HG03108 (cell line): ENCODE measurements around the gene AAR2.

Source experiments
- ATAC-seq: cut with Tn5 transposase; IDR thresholded peaks from one replicate; pipeline ENCODE4 v1.9.1; 2021; ENCODE audit warnings: moderate library complexity; ENCODE audit not compliant: unreplicated experiment

Gene AAR2

GRCh38 chr20:36235892-36236785 lies at the start of gene AAR2:
AAR2 (plus strand) TSS chr20:36236478; CDS start chr20:36239869, 3,391 bp downstream.
- no peak for ATAC-seq

- no peak for ATAC-seq
Measured at GRCh38 chr20:36193977-36194712, 42.1 kb upstream of the AAR2 start.

DNA sequence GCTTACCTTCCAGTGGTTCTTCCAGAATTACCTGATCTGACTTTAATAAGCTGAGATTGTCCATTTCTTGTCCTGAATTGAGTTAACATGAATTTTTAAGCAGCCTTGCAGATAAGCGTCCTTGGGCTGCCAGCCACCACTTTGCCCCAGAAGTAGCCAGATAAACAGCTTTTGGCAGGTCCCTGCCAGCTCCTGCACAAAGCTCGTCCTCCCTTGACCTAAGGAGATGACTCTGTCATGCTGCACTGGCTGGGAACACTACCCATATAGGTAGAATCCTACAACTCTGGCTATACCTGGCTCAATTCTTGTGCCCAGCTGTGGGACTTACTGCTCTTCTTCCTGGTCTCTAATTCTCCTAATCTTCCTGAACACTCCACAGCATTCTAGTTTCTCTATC lies 39.6 kb upstream of the AAR2 start:
- no peak for ATAC-seq

DNA sequence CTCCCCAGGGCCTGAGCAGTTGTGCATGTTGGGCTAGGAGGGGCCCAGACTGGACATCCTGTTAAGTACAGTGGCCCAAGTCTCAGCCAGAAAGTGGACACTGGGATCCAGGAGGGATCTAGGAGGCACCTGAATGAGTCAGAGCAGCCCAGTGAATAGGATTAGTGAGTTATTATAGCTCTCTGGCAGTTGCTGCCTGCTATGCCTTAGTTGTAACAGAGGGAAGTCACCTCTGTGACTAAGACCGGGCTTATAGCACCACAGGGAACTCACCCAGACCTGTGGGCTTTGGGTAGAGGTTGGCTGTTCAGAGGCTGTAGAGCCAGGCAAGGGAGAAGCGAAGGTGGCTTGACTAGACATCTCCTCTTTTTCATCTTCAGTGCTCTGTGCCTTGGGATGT lies 39.0 kb upstream of the AAR2 start:
- ATAC-seq = no peak

- ATAC-seq = no peak
Measured at GRCh38 chr20:36199345-36200257, 36.7 kb upstream of the AAR2 start.

DNA sequence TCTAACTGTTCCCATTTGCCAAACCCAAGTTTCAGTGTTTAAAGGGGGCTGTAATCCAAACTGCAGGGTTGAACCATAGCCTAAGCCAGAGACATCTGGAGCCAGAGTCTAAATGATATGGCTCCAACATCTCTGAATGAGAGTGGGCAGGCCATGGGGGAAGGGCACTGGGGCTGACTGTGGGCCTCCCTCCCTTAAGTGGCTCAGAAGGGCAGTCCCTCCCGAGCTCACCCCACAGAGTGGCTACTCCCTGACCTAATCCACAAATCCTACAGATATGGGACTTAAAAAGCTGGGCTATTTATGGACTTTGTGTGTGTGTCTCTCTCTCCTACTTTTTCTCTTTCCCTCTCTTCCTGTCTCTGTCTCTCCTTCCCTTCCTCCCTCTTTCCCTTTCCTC lies 35.8 kb upstream of the AAR2 start:
- no peak for ATAC-seq

DNA sequence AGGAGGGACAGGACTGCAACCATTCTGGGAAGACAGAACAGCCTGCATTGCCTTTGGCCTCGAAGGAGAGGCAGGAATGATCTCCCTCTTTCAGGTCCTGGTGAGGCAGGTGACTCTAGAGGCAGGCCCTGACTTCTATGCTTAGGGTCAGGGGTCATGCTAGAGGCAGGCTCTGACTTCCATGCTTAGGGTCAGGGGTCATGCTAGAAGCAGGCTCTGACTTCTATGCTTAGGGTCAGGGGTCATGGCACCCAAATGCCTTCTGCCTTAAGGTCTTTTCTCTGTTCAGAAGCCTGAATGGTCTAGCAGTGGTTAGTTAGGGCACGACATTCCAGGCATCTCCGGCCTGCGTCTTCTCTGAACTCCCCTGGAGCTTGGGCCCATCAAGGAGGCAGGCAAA lies 35.1 kb upstream of the AAR2 start:
- ATAC-seq = no peak

GRCh38 chr20:36202891-36203338 lies 33.4 kb upstream of the AAR2 start:
- ATAC-seq = no peak

DNA sequence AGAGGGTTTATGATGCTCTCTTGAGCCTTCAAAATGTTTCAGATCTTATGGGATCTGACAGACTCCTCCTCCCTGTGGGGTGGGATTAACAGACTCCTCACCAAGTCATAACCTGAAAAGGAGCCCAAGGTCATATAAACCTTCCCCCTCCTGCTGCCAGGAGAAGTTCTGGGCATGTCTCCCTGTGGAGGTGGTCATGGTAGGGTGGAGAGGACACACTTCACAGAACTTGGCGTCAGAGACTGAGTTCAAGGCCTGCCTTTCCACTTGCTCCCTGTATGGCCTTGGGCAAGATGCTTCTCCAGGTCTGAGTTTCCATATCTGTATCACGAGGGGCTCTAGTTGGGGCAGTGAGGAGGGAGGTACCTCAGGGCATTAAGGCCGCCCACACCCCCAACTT lies 32.4 kb upstream of the AAR2 start:
- no peak for ATAC-seq

DNA sequence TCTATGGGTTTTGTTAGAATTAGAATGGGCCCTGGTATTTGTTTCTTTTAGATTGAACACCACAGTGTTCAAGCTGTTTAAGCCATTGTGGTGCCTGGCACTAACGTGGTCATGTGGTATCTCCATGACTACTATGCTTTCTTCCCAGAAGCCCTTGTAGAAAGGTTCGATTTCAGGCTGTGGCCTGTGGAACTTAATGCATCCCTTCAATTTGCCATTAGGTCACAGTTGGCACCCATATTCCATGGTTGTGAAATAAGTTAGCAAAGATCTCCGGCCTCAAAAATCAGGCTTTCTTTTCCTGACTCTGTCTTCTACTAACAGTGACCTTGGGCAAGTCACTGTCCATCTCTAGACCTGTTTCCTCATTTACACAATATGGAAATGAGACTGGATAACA lies 31.3 kb upstream of the AAR2 start:
- ATAC-seq = no peak

GRCh38 chr20:36206068-36206467 lies 30.2 kb upstream of the AAR2 start:
- ATAC-seq = no peak

- no peak for ATAC-seq
Measured at GRCh38 chr20:36206641-36207040, 29.6 kb upstream of the AAR2 start.

GRCh38 chr20:36207602-36208001 lies 28.7 kb upstream of the AAR2 start:
- ATAC-seq = no peak

DNA sequence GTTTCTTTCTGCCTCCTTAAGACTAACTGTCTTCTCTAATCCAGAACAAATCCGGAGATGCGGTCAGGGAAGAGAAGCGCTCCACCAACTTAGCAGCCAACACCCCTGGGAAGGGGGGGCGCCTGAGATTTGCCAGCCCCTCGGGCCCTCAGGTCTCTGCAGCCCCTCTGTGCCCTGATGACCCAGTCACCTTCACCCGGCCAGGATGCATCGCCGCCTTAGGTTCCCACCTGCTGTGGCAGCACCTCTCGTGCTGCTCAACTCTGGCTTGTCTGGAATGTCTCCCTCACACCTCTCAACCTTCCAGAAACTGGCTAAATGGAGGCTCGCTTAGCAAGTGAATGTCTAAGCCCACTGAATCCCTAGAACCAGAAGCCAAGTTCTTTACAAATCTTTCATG lies 28.0 kb upstream of the AAR2 start:
- no peak for ATAC-seq

DNA sequence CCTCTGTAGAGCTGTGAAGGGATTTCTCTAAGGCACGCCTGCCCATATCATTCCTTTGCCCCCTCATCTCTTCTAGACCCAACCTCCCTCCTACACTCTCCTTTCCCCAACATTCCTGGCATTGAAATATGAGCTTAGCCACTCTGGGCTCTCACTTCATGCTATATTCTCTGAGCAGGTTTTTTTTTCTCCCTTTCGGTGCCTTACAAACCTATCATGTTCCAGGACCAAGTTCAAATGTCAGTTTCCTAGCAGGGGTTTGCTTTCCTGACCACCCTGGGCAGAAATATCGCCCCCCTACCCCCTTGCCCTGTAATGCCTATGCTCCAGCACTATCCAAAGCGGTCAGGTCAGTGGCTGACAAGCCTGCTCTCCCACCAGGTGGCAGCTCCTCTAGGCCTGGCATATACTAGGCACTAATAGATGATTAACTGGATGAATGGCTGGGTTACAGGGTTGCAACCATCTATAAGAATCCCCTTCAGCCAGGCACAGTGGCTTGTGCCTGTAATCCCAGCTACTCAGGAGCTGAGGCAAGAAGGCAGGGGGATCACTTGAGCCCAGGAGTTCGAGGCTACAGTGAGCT lies 25.7 kb upstream of the AAR2 start:
- no peak for ATAC-seq

DNA sequence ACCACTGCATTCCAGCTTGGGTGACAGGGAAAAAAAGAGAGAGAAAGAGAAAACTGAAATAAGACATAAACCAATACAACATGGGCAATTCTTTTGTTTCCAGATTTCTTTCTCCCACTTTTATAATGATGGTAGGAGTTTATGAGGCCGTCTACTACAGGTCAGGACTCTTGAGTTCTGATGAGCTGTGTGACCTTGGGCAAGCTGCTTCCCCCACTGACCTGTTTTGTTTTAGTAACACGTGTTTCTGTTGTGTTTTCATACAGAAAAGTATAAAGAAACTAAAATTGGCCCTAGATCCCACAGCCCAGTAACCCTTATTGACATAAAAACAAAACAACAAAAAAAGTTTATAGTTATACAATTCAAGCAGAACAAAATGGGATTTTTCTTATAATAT lies 22.9 kb upstream of the AAR2 start:
- no peak for ATAC-seq

GRCh38 chr20:36214684-36215256 lies 21.5 kb upstream of the AAR2 start:
- ATAC-seq = no peak

- ATAC-seq = no peak
Measured at GRCh38 chr20:36215778-36216177, 20.5 kb upstream of the AAR2 start.

DNA sequence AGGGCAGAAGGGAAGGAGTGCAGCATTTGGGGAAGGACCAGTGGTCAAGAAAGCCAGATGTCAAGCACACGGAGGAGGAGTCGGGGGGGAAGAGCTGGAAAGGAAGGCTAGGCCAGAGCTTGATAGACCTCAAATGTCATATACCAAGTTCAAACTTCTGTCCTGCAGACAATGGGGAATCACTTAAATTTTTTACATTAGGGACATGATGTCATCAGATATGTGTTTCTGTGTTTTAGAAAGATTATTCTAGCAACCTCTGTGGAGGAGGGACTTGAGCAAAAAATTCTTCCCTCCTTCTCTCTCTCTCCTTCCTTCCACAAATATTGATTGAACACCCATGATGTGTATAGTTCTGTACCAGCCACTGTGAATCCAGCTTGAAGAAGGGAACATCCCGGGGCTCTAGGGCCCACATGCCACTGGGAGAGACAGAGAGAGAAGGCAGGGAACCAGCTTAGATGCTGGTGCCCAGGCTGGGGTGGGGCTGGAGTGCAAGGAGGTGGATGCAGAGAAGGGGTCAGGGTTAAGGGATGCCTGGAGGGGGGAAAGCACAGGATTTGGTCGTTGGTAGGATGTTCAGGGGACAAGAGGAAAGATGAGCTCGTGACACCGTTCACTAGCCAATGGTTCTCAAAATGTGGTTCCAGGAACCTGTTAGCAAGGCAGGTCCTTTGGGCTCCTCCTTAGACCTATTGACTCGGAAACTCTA lies 19.8 kb upstream of the AAR2 start:
- no peak for ATAC-seq

GRCh38 chr20:36217226-36217625 lies 19.1 kb upstream of the AAR2 start:
- no peak for ATAC-seq
